Type B pancreatic cell (in vitro differentiated cells): ENCODE results near the gene WDFY3. TPM values are rescaled to one million over a fixed set of nuclear protein-coding genes. Genes with fewer than 3 reads are reported as not detected.
"Not testable (repeated sequence)": the region's sequence is repeated elsewhere in the genome, so short reads cannot be mapped to it uniquely, and the experiment has no call there.

Experiments
- DNase-seq: peaks from one replicate; pipeline ENCODE4 v3.0.0; 2021; ENCODE audit warnings: mixed read lengths; ENCODE audit not compliant: unreplicated experiment; ENCODE audit errors: extremely low spot score
- H3K27ac Mint-ChIP-seq: 2 replicates; pipeline ENCODE4 v1.8.0; 2021; ENCODE audit warnings: mild to moderate bottlenecking, mixed read lengths
- H3K27me3 Mint-ChIP-seq: 2 replicates; pipeline ENCODE4 v1.8.0; 2021; ENCODE audit warnings: mixed read lengths
- H3K36me3 Mint-ChIP-seq: 2 replicates; pipeline ENCODE4 v1.8.0; 2021; ENCODE audit warnings: mixed read lengths
- H3K4me1 Mint-ChIP-seq: one replicate; pipeline ENCODE4 v1.8.0; 2021; ENCODE audit warnings: mixed read lengths; ENCODE audit not compliant: unreplicated experiment
- H3K4me3 Mint-ChIP-seq: 2 replicates; pipeline ENCODE4 v1.8.0; 2021; ENCODE audit warnings: mild to moderate bottlenecking, mixed read lengths
- H3K9me3 Mint-ChIP-seq: 2 replicates; pipeline ENCODE4 v1.8.0; 2021; ENCODE audit warnings: mixed read lengths
- CTCF ChIP-seq: fragments of 200-600 bp; sonication (generic); conservative IDR thresholded peaks from 2 replicates; pipeline ENCODE4 v1.5.0; 2021; ENCODE audit warnings: antibody characterized with exemption, mild to moderate bottlenecking
- total RNA-seq: library from RNA; stranded (reverse); gene quantifications from 2 replicates; pipeline ENCODE4 v1.2.1, GENCODE V29; 2021; ENCODE audit warnings: low replicate concordance

WDFY3 gene
- total RNA-seq, 1 donor from 2014 or later, result 79.5 TPM

- Mint-ChIP-seq H3K36me3 (peaks cover 36% of the 10 kb centered on the region), H3K4me1 (no peaks in the 10 kb centered on the region), H3K27me3 (no peaks in the 10 kb centered on the region), H3K9me3 (peaks cover 6% of the 10 kb centered on the region), H3K27ac (no peak overlapping the region), H3K4me3 (no peak overlapping the region)
- no peak for TF ChIP-seq CTCF
- DNase-seq, result no peak
These were observed 297.3 kb downstream of the WDFY3 start for GRCh38 chr4:84669201-84669600.

GRCh38 chr4:84666439-84666838, 300.1 kb downstream of the WDFY3 start:
- TF ChIP-seq CTCF, result no peak
- Mint-ChIP-seq H3K4me1 (no peaks in the 10 kb centered on the region), H3K4me3 (no peak overlapping the region)

DNA sequence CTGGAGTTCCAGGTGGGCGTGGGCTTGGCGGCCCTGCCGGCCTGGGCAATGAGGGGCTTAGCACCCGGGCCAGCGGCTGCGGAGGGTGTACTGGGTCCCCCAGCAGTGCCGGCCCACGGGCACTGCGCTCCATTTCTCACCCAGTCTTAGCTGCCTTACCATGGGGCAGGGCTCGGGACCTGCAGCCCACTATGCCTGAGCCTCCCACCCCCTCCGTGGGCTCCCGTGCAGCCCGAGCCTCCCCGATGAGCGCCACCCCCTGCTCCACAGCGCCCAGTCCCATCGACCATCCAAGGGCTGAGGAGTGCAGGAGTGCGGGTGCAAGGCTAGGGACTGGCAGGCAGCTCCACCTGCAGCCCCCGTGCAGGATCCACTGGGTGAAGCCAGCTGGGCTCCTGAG, 301.7 kb downstream of the WDFY3 start:
- H3K27me3 Mint-ChIP-seq, H3K4me3 Mint-ChIP-seq, H3K27ac Mint-ChIP-seq, H3K9me3 Mint-ChIP-seq, DNase-seq: not testable (repeated sequence)
- H3K4me1 Mint-ChIP-seq, result peaks cover 12% of the 10 kb centered on the region
- peaks cover 21% of the 10 kb centered on the region for H3K36me3 Mint-ChIP-seq

More at GRCh38 chr4:84666439-84666838, 300.1 kb downstream of the WDFY3 start:
- Mint-ChIP-seq H3K27ac (no peak overlapping the region), H3K27me3 (no peaks in the 10 kb centered on the region), H3K36me3 (peaks cover 28% of the 10 kb centered on the region), H3K9me3 (peaks cover 6% of the 10 kb centered on the region)
- DNase-seq, result no peak

GRCh38 chr4:84661191-84661939, 305.1 kb downstream of the WDFY3 start:
- Mint-ChIP-seq H3K27me3 (no peaks in the 10 kb centered on the region), H3K9me3 (peaks cover 5% of the 10 kb centered on the region), H3K4me3 (no peak overlapping the region), H3K4me1 (peaks cover 12% of the 10 kb centered on the region), H3K27ac (no peak overlapping the region), H3K36me3 (peaks cover 24% of the 10 kb centered on the region)
- no peak for DNase-seq
- no peak for TF ChIP-seq CTCF

DNA sequence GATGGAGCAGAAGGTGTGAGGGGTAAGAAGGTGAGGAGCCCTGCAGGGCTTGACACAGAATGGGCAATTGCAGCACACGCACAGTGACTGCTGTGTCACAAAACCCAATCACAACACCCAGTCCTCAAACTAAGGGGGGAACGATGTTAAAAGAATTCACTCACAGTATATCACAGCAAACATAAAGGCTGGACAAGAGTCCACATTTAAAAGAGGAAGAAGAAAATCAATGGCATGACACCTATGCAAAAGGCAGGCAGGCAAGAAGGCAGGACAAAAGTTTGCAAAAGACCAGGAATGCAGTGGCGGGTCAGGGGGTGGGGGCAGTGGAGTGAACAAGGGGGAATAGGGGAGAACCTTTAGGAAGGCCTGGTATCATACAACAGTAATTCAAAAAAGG, 305.9 kb downstream of the WDFY3 start:
- Mint-ChIP-seq H3K27me3 (no peaks in the 10 kb centered on the region), H3K36me3 (peaks cover 21% of the 10 kb centered on the region), H3K9me3 (peaks cover 9% of the 10 kb centered on the region), H3K27ac (no peak overlapping the region), H3K4me3 (no peak overlapping the region), H3K4me1 (peaks cover 12% of the 10 kb centered on the region)
- DNase-seq, result no peak
- no peak for TF ChIP-seq CTCF

- Mint-ChIP-seq H3K27me3 (no peaks in the 10 kb centered on the region), H3K9me3 (peaks cover 10% of the 10 kb centered on the region), H3K36me3 (peaks cover 26% of the 10 kb centered on the region), H3K4me3 (no peak overlapping the region), H3K4me1 (no peaks in the 10 kb centered on the region), H3K27ac (no peak overlapping the region)
- DNase-seq, result no peak
- no peak for TF ChIP-seq CTCF
These were observed 314.0 kb downstream of the WDFY3 start for GRCh38 chr4:84652478-84652877.
